Activated CD8-positive, alpha-beta T cell treated with anti-CD3 and anti-CD28 coated beads for 36 hours (primary cell): ENCODE measurements around the gene KITLG. TPM values are rescaled to one million over a fixed set of nuclear protein-coding genes. Genes with fewer than 3 reads are reported as not detected.
A peak's percentile ranks its signal among the peaks of the same experiment; 100 is the strongest.
"Not testable (repeated sequence)": the region's sequence is repeated elsewhere in the genome, so short reads cannot be mapped to it uniquely, and the experiment has no call there.

Experiments used
- ATAC-seq: fragments of 200-7000 bp; cut with Tn5 transposase; one replicate; pipeline ENCODE4 v1.10.0; 2021; ENCODE audit warnings: mild to moderate bottlenecking, moderate library complexity
- CTCF ChIA-PET: fragments of 350-600 bp; sonication (Branson Sonifier 250); formaldehyde crosslinking; loops from one replicate; lab custom pipeline; 2021; ENCODE audit warnings: antibody characterized with exemption; lab: Charles Lee
- POLR2A ChIA-PET: fragments of 350-600 bp; sonication (Branson Sonifier 250); formaldehyde crosslinking; loops from one replicate; lab custom pipeline; 2021; ENCODE audit warnings: antibody characterized with exemption; lab: Charles Lee
- DNase-seq: peaks from one replicate; pipeline ENCODE4 v3.0.0-alpha.2; 2020
- H3K27ac Mint-ChIP-seq: one replicate; pipeline ENCODE4 v1.8.0; 2021; ENCODE audit warnings: mild to moderate bottlenecking, mixed read lengths
- H3K27me3 Mint-ChIP-seq: one replicate; pipeline ENCODE4 v1.8.0; 2021; ENCODE audit warnings: mixed read lengths
- H3K36me3 Mint-ChIP-seq: one replicate; pipeline ENCODE4 v1.8.0; 2021; ENCODE audit warnings: low read depth, mixed read lengths
- H3K4me1 Mint-ChIP-seq: one replicate; pipeline ENCODE4 v1.8.0; 2021; ENCODE audit warnings: low read depth, mixed read lengths
- H3K4me3 Mint-ChIP-seq: one replicate; pipeline ENCODE4 v1.8.0; 2021; ENCODE audit warnings: mild to moderate bottlenecking, moderate library complexity, mixed read lengths
- H3K9me3 Mint-ChIP-seq: one replicate; pipeline ENCODE4 v1.8.0; 2021; ENCODE audit warnings: mixed read lengths
- intact Hi-C: fragments of 100-400 bp; cut with micrococcal nuclease; formaldehyde crosslinking; loops from one replicate; pipeline ENCODE4 v1.10.0; 2022
- total RNA-seq, 2 experiments: library from RNA; stranded (reverse); gene quantifications; one replicate each; pipeline ENCODE4 v1.2.3, GENCODE V29; 2021
- TF ChIP-seq, protein P1 (sequence below): fragments of 200-600 bp; IDR thresholded peaks from one replicate; pipeline ENCODE4 v1.8.0; 2022; ENCODE audit warnings: antibody characterized with exemption, mild to moderate bottlenecking

KITLG gene, protein sequence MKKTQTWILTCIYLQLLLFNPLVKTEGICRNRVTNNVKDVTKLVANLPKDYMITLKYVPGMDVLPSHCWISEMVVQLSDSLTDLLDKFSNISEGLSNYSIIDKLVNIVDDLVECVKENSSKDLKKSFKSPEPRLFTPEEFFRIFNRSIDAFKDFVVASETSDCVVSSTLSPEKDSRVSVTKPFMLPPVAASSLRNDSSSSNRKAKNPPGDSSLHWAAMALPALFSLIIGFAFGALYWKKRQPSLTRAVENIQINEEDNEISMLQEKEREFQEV
- total RNA-seq = not detected

DNA sequence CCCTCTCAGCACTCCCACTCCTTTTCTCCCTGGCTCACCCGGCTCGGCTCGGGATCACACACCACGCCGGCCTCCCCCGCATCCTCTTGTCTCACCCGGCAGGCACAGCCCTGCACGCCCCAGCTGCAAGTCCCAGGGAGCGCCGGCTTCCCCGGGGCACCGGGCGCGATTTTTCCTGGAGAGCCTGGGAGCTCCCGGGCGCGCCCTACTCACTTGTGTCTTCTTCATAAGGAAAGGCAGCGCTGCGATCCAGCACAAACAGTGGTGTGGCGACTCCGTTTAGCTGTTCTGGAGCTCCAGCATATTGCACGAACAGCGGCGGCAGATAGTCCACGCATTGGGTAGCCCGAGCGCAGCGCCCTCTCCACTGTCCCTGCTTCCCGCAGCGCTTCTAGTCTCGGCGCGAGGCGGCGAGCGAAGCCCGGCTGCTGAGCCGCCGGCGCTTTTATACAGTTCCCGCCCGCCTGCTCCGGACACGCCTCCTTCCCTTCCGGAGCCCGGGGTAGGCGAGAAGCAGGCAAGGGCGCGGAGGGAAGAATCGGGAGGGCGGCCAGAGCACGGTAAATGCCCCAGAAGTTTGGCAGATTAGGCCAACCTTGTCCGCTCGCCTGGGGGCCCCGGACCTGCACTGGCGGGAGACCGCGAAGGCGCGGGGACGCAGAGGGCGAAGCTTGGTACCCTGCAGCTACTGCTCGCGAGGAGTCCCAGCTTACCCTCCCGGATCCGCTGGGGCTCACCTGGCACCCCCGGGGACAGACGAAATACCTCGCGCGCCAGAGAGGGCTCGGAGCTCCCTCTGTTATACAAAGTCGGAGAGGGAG lies at the start of gene KITLG:
Gene KITLG (minus strand): TSS at position 421 of the 821 bp plus-strand sequence. CDS start 193 bp downstream, at position 228.
- Mint-ChIP-seq H3K9me3 (no peaks in the 10 kb centered on the region), H3K4me3 (peak within 1 kb of the TSS; percentile 15), H3K27ac (no peak within 1 kb of the TSS), H3K27me3 (peaks cover 38% of the 10 kb centered on the region), H3K4me1 (peaks cover 7% of the 10 kb centered on the region), H3K36me3 (no peaks in the 10 kb centered on the region)
- ATAC-seq (peak; percentile 78), DNase-seq (peak; percentile 33)
- intact Hi-C loops = no loop called here
- POLR2A ChIA-PET = no interaction called here
- CTCF ChIA-PET = no interaction called here
- TF ChIP-seq, protein P1, sequence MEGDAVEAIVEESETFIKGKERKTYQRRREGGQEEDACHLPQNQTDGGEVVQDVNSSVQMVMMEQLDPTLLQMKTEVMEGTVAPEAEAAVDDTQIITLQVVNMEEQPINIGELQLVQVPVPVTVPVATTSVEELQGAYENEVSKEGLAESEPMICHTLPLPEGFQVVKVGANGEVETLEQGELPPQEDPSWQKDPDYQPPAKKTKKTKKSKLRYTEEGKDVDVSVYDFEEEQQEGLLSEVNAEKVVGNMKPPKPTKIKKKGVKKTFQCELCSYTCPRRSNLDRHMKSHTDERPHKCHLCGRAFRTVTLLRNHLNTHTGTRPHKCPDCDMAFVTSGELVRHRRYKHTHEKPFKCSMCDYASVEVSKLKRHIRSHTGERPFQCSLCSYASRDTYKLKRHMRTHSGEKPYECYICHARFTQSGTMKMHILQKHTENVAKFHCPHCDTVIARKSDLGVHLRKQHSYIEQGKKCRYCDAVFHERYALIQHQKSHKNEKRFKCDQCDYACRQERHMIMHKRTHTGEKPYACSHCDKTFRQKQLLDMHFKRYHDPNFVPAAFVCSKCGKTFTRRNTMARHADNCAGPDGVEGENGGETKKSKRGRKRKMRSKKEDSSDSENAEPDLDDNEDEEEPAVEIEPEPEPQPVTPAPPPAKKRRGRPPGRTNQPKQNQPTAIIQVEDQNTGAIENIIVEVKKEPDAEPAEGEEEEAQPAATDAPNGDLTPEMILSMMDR = no peak

DNA sequence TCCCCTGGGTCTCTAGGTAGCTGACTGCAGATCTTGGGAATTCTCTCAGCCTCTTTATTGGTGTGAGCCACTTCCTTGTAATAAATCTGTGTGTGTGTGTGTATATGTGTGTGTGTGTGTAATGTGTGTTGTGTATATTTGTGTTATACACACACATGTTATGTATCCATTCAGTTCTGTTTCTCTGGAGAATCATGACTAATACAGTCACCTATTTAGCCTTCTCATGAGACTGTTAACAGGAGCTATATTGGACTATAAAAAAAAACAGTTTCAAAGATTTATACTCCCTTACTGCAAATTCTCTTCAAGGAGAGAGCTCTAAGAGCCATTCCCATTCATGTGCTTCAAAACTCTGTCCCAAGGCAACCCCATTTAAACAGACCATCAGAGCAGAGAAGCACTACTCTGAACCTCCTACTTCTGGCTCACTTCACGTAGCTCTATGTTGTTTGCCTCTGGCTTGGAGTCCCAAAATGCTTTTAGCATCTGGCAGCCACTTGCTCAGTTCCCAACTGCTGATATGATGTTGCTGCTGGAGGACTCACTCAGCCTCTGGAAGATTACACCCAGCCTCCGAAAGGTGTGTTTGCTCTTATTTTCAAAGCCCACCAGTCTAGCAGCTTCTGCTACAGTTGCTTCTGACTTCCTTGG lies 48.7 kb upstream of the KITLG start:
- ChIA-PET POLR2A (no interaction called here), CTCF (interaction anchor here (0.9 kb wide), 1 partner anchor 12 kb away, joined by 3 read pairs; no protein-coding TSS in a partner anchor)
- no peaks in the 10 kb centered on the region for H3K27me3 Mint-ChIP-seq
- H3K27ac Mint-ChIP-seq = no peak overlapping the region
- intact Hi-C loops = no loop called here
- no peaks in the 10 kb centered on the region for H3K36me3 Mint-ChIP-seq
- H3K4me3 Mint-ChIP-seq = no peak overlapping the region
- H3K9me3 Mint-ChIP-seq = no peaks in the 10 kb centered on the region
- no peak for ATAC-seq
- no peaks in the 10 kb centered on the region for H3K4me1 Mint-ChIP-seq
- no peak for DNase-seq
- TF ChIP-seq, protein P1 = no peak

DNA sequence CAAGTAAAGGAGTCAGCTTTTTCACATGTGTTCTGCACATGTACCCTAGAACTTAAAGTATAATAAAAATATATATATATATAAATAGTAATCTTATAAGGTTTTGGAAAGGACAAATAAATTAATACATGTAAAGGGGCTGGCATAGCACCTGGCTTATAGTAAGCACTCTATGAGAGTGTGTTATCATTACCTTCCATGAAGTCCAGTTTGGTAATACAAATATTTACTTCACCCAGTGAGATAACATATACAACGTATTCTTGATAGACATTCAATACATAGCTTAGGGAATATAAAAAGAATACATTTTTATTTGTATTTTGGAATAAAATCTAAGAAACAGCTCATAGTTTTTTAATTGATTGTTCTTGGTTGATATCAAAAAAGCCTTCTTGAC lies 47.8 kb upstream of the KITLG start:
- POLR2A ChIA-PET, CTCF ChIA-PET, H3K27me3 Mint-ChIP-seq, intact Hi-C loops, DNase-seq, H3K9me3 Mint-ChIP-seq, H3K36me3 Mint-ChIP-seq, H3K4me3 Mint-ChIP-seq, H3K27ac Mint-ChIP-seq, ATAC-seq, H3K4me1 Mint-ChIP-seq: not testable (repeated sequence)

DNA sequence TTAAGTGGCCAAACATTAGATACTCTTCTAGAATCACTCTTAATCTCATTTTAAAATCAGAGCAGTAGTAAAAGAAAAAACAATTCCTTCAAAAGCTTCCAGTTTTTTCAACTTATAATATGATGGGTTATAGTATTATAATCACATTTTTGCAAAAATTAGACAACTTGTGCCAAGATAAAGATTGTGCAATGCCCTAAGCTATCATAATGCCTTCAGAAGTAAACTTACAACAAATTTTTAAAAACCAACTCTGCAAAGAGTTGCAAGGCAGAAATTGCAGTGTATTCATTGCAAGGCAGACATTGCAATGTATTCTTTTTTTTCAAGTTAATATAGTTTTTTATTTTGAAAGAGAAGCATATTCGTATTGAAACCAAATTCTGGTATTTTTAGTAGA lies 47.2 kb upstream of the KITLG start:
- no peaks in the 10 kb centered on the region for H3K27me3 Mint-ChIP-seq

DNA sequence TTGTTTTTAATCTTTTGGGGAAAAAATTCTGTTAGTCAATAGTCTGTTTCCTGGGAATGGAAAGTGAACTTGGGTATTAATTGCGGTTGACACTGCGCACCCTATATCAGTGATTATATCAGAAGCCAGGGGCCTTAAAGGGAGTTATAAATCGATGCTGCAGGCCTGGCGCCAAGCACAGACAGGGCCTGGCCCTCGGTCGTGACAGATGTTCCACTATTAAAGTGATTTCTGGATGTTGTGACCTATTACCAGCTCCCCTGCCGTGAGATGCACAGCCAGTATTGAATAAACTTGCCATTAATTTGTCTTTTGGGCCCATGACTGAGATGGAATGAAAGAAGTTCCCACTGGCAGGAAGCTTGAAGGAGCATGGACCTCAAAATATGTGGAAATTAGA lies 45.1 kb upstream of the KITLG start:
- ATAC-seq = no peak

More for the DNA sequence above, 47.2 kb upstream of the KITLG start:
- Mint-ChIP-seq H3K4me3 (no peak overlapping the region), H3K4me1 (no peaks in the 10 kb centered on the region), H3K36me3 (no peaks in the 10 kb centered on the region), H3K27ac (no peak overlapping the region), H3K9me3 (no peaks in the 10 kb centered on the region)
- no peak for ATAC-seq
- POLR2A ChIA-PET = no interaction called here
- TF ChIP-seq, protein P1 = no peak
- intact Hi-C loops = no loop called here
- no peak for DNase-seq
- CTCF ChIA-PET = no interaction called here

More for the DNA sequence above, 45.1 kb upstream of the KITLG start:
- Mint-ChIP-seq H3K4me1 (no peaks in the 10 kb centered on the region), H3K36me3 (no peaks in the 10 kb centered on the region), H3K27ac (no peak overlapping the region), H3K4me3 (no peak overlapping the region), H3K27me3 (no peaks in the 10 kb centered on the region), H3K9me3 (no peaks in the 10 kb centered on the region)
- no peak for DNase-seq
- ChIA-PET CTCF (no interaction called here), POLR2A (no interaction called here)
- intact Hi-C loops = no loop called here
- TF ChIP-seq, protein P1 = no peak
